Measurements from ENCODE around the gene MICAL2. TPM values are rescaled to one million over a fixed set of nuclear protein-coding genes. Genes with fewer than 3 reads are reported as not detected.

MICAL2 gene
- total and polyA plus RNA-seq, 2 donors (not counting 3 experiments of a cell fraction or from before 2014, with no cell fraction given) = 67.6 to 200 TPM

GRCh38 chr11:12295943-12296342, 185.6 kb downstream of the MICAL2 start:
- POLR2A ChIA-PET = no interaction called here
- DNase-seq (ENCODE audit: low read depth, low spot score) (no peak), FAIRE-seq (no peak)
- H3K9ac ChIP-seq (replicated peaks; ENCODE audit: extremely low read depth, insufficient read depth, low read length) = no peak overlapping the region
- intact Hi-C loops (cut with micrococcal nuclease) (no loop called here), dilution Hi-C loops (cut with MboI; ENCODE audit: extremely low pct_ligation_motif_present, low sequenced_read_pairs) (no loop called here)
- H3K4me3 ChIP-seq (replicated peaks in 1 of 3; ENCODE audit: insufficient read depth in 1 of 3, low read depth in 1 of 3, low read length in 3 of 3) = no peak overlapping the region
- no peaks in the 10 kb centered on the region for H3K4me1 ChIP-seq (ENCODE audit: control insufficient read depth, extremely low read depth, insufficient read depth, low read length)
- no peaks in the 10 kb centered on the region for H3K36me3 ChIP-seq (ENCODE audit: control insufficient read depth in 2 of 2, extremely low read depth in 1 of 2, insufficient read depth in 2 of 2, low read length in 2 of 2)
- no peaks in the 10 kb centered on the region for H3K27me3 ChIP-seq (ENCODE audit: control insufficient read depth in 2 of 2, insufficient read depth in 2 of 2, low read length in 2 of 2)
- BruUV-seq (replicated peaks) = no TSS peak
- H4K20me1 ChIP-seq (replicated peaks; ENCODE audit: control insufficient read depth, extremely low read depth, insufficient read depth, low read length) = no peaks in the 10 kb centered on the region
- no peaks in the 10 kb centered on the region for H3K79me2 ChIP-seq (ENCODE audit: control insufficient read depth, insufficient read depth, low read length)
- H3K9me1 ChIP-seq (replicated peaks; ENCODE audit: control insufficient read depth, extremely low read depth, insufficient read depth, low read length) = no peaks in the 10 kb centered on the region
- H2AFZ ChIP-seq (ENCODE audit: low read depth, low read length) = no peak overlapping the region
- no peak for TF ChIP-seq GATA2 (IDR thresholded peaks at IDR 0.05; ENCODE audit: insufficient read depth, insufficient read length, low read depth, low read length)
- no peak for TF ChIP-seq FOS (IDR thresholded peaks at IDR 0.05; ENCODE audit: borderline replicate concordance, insufficient read depth, low read length)
- TF ChIP-seq MAX (IDR thresholded peaks at IDR 0.05; ENCODE audit: insufficient read depth, insufficient read length) = no peak
- no peak for TF ChIP-seq MYC (IDR thresholded peaks at IDR 0.05; ENCODE audit: low read depth, low read length)
- TF ChIP-seq POLR2AphosphoS5 (IDR thresholded peaks at IDR 0.05; ENCODE audit: insufficient read depth, low read depth, low read length) = no peak
- no peak for TF ChIP-seq JUN (IDR thresholded peaks at IDR 0.05; ENCODE audit: borderline replicate concordance, insufficient read depth, insufficient read length, low read depth)
- TF ChIP-seq EZH2 (IDR thresholded peaks at IDR 0.05; ENCODE audit: borderline replicate concordance, low read depth, low read length, severe bottlenecking) = no peak
- no peak overlapping the region for H3K27ac ChIP-seq (ENCODE audit: insufficient read depth, low read depth, low read length)
- no peak overlapping the region for H3K4me2 ChIP-seq (ENCODE audit: insufficient read depth, low read length)
- CTCF ChIA-PET = no interaction called here
- H3K9me3 ChIP-seq (replicated peaks; ENCODE audit: control insufficient read depth, insufficient read depth, low read length) = no peaks in the 10 kb centered on the region

GRCh38 chr11:12298610-12299009, 188.2 kb downstream of the MICAL2 start:
- H3K4me2 ChIP-seq (ENCODE audit: insufficient read depth, low read length) = no peak overlapping the region
- H3K27ac ChIP-seq (ENCODE audit: insufficient read depth, low read depth, low read length) = no peak overlapping the region
- H2AFZ ChIP-seq (ENCODE audit: low read depth, low read length) = no peak overlapping the region
- ChIA-PET CTCF (no interaction called here), POLR2A (no interaction called here)
- H4K20me1 ChIP-seq (replicated peaks; ENCODE audit: control insufficient read depth, extremely low read depth, insufficient read depth, low read length) = no peaks in the 10 kb centered on the region
- BruUV-seq (replicated peaks) = no TSS peak
- FAIRE-seq (no peak), DNase-seq (ENCODE audit: low read depth, low spot score) (no peak)
- H3K4me1 ChIP-seq (ENCODE audit: control insufficient read depth, extremely low read depth, insufficient read depth, low read length) = no peaks in the 10 kb centered on the region
- no peaks in the 10 kb centered on the region for H3K36me3 ChIP-seq (ENCODE audit: control insufficient read depth in 2 of 2, extremely low read depth in 1 of 2, insufficient read depth in 2 of 2, low read length in 2 of 2)
- TF ChIP-seq FOS (IDR thresholded peaks at IDR 0.05; ENCODE audit: borderline replicate concordance, insufficient read depth, low read length) = no peak
- H3K9me3 ChIP-seq (replicated peaks; ENCODE audit: control insufficient read depth, insufficient read depth, low read length) = no peaks in the 10 kb centered on the region
- H3K4me3 ChIP-seq (replicated peaks in 1 of 3; ENCODE audit: insufficient read depth in 1 of 3, low read depth in 1 of 3, low read length in 3 of 3) = no peak overlapping the region
- no peak overlapping the region for H3K9ac ChIP-seq (replicated peaks; ENCODE audit: extremely low read depth, insufficient read depth, low read length)
- dilution Hi-C loops (cut with MboI; ENCODE audit: extremely low pct_ligation_motif_present, low sequenced_read_pairs) (no loop called here), intact Hi-C loops (cut with micrococcal nuclease) (no loop called here)
- H3K27me3 ChIP-seq (ENCODE audit: control insufficient read depth in 2 of 2, insufficient read depth in 2 of 2, low read length in 2 of 2) = no peaks in the 10 kb centered on the region
- no peaks in the 10 kb centered on the region for H3K79me2 ChIP-seq (ENCODE audit: control insufficient read depth, insufficient read depth, low read length)
- no peaks in the 10 kb centered on the region for H3K9me1 ChIP-seq (replicated peaks; ENCODE audit: control insufficient read depth, extremely low read depth, insufficient read depth, low read length)

Data from endothelial cell of umbilical vein (primary cell).